HCT116 (cell line): ENCODE data around the gene INTS6L.

Experiments
- EZH2phosphoT487 ChIP-seq: fragments of 200-600 bp; IDR thresholded peaks from 2 replicates; pipeline ENCODE4 v1.6.1; 2018; ENCODE audit warnings: antibody characterized with exemption, borderline replicate concordance
- YY1 ChIP-seq: IDR thresholded peaks from 2 replicates; pipeline ENCODE4 v1.6.1; 2011; ENCODE audit warnings: low read length, low read depth, moderate library complexity, mild to moderate bottlenecking; ENCODE audit not compliant: insufficient replicate concordance; ENCODE audit errors: extremely low read depth
- TF ChIP-seq, protein P1 (sequence below), 3 experiments: fragments of 200-600 bp in 1 of 3; sonication (generic) in 1 of 3; IDR thresholded peaks in 2 of 3; conservative IDR thresholded peaks in 1 of 3; 2 replicates each; pipeline ENCODE4 v1.5.1; 2012 to 2017; ENCODE audit warnings: low read depth in 2 of 3, low read length in 2 of 3, antibody characterized with exemption in 1 of 3, borderline replicate concordance in 1 of 3, control low read depth in 1 of 3, mild to moderate bottlenecking in 1 of 3, mixed read lengths in 1 of 3, mixed run types in 1 of 3, moderate library complexity in 1 of 3; ENCODE audit not compliant: insufficient read depth in 1 of 3
- TF ChIP-seq, protein P2 (sequence below): IDR thresholded peaks from 2 replicates; pipeline ENCODE4 v1.6.1; 2011; ENCODE audit warnings: mild to moderate bottlenecking, low read length, moderate library complexity; ENCODE audit not compliant: insufficient replicate concordance; ENCODE audit errors: extremely low read depth
- TF ChIP-seq, protein P3 (sequence below): IDR thresholded peaks from 2 replicates; pipeline ENCODE4 v1.6.1; 2012

- TF ChIP-seq, protein P1, sequence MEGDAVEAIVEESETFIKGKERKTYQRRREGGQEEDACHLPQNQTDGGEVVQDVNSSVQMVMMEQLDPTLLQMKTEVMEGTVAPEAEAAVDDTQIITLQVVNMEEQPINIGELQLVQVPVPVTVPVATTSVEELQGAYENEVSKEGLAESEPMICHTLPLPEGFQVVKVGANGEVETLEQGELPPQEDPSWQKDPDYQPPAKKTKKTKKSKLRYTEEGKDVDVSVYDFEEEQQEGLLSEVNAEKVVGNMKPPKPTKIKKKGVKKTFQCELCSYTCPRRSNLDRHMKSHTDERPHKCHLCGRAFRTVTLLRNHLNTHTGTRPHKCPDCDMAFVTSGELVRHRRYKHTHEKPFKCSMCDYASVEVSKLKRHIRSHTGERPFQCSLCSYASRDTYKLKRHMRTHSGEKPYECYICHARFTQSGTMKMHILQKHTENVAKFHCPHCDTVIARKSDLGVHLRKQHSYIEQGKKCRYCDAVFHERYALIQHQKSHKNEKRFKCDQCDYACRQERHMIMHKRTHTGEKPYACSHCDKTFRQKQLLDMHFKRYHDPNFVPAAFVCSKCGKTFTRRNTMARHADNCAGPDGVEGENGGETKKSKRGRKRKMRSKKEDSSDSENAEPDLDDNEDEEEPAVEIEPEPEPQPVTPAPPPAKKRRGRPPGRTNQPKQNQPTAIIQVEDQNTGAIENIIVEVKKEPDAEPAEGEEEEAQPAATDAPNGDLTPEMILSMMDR (IDR thresholded peaks at IDR 0.05 in 2 of 3, conservative IDR thresholded peaks at IDR 0.05 in 1 of 3; ENCODE audit: borderline replicate concordance in 1 of 3, insufficient read depth in 1 of 3, low read depth in 2 of 3, low read length in 2 of 3) = no peak
- TF ChIP-seq EZH2phosphoT487 = no peak
- TF ChIP-seq, protein P2, sequence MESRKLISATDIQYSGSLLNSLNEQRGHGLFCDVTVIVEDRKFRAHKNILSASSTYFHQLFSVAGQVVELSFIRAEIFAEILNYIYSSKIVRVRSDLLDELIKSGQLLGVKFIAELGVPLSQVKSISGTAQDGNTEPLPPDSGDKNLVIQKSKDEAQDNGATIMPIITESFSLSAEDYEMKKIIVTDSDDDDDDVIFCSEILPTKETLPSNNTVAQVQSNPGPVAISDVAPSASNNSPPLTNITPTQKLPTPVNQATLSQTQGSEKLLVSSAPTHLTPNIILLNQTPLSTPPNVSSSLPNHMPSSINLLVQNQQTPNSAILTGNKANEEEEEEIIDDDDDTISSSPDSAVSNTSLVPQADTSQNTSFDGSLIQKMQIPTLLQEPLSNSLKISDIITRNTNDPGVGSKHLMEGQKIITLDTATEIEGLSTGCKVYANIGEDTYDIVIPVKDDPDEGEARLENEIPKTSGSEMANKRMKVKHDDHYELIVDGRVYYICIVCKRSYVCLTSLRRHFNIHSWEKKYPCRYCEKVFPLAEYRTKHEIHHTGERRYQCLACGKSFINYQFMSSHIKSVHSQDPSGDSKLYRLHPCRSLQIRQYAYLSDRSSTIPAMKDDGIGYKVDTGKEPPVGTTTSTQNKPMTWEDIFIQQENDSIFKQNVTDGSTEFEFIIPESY = no peak
- TF ChIP-seq, protein P3, sequence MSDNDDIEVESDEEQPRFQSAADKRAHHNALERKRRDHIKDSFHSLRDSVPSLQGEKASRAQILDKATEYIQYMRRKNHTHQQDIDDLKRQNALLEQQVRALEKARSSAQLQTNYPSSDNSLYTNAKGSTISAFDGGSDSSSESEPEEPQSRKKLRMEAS = no peak
- TF ChIP-seq YY1 = no peak
Observed at GRCh38 chrX:135535077-135535940, 14.8 kb downstream of the INTS6L start.
